Activated CD8-positive, alpha-beta T cell treated with anti-CD3 and anti-CD28 coated beads for 36 hours (primary cell): ENCODE measurements around the gene PRRC2A. TPM values are rescaled to one million over a fixed set of nuclear protein-coding genes. Genes with fewer than 3 reads are reported as not detected.

Experiments used
- ATAC-seq: fragments of 200-7000 bp; cut with Tn5 transposase; one replicate; pipeline ENCODE4 v1.10.0; 2021; ENCODE audit warnings: mild to moderate bottlenecking, moderate library complexity
- CTCF ChIA-PET: fragments of 350-600 bp; sonication (Branson Sonifier 250); formaldehyde crosslinking; loops from one replicate; lab custom pipeline; 2021; ENCODE audit warnings: antibody characterized with exemption; lab: Charles Lee
- POLR2A ChIA-PET: fragments of 350-600 bp; sonication (Branson Sonifier 250); formaldehyde crosslinking; loops from one replicate; lab custom pipeline; 2021; ENCODE audit warnings: antibody characterized with exemption; lab: Charles Lee
- DNase-seq: peaks from one replicate; pipeline ENCODE4 v3.0.0-alpha.2; 2020
- H3K27ac Mint-ChIP-seq: one replicate; pipeline ENCODE4 v1.8.0; 2021; ENCODE audit warnings: mild to moderate bottlenecking, mixed read lengths
- H3K27me3 Mint-ChIP-seq: one replicate; pipeline ENCODE4 v1.8.0; 2021; ENCODE audit warnings: mixed read lengths
- H3K36me3 Mint-ChIP-seq: one replicate; pipeline ENCODE4 v1.8.0; 2021; ENCODE audit warnings: low read depth, mixed read lengths
- H3K4me1 Mint-ChIP-seq: one replicate; pipeline ENCODE4 v1.8.0; 2021; ENCODE audit warnings: low read depth, mixed read lengths
- H3K4me3 Mint-ChIP-seq: one replicate; pipeline ENCODE4 v1.8.0; 2021; ENCODE audit warnings: mild to moderate bottlenecking, moderate library complexity, mixed read lengths
- H3K9me3 Mint-ChIP-seq: one replicate; pipeline ENCODE4 v1.8.0; 2021; ENCODE audit warnings: mixed read lengths
- CTCF ChIP-seq: fragments of 200-600 bp; IDR thresholded peaks from one replicate; pipeline ENCODE4 v1.8.0; 2022; ENCODE audit warnings: antibody characterized with exemption, mild to moderate bottlenecking
- intact Hi-C: fragments of 100-400 bp; cut with micrococcal nuclease; formaldehyde crosslinking; loops from one replicate; pipeline ENCODE4 v1.10.0; 2022
- total RNA-seq, 2 experiments: library from RNA; stranded (reverse); gene quantifications; one replicate each; pipeline ENCODE4 v1.2.3, GENCODE V29; 2021

The PRRC2A gene
- total RNA-seq, 2 experiments from 2014 or later = 257 to 262 TPM

- ATAC-seq (peak; percentile 42), DNase-seq (peak; percentile 74)
- intact Hi-C loops = no loop called here
- POLR2A ChIA-PET = interaction anchor here (0.8 to 35.7 kb wide), 6 partner anchors 2 to 44 kb away, joined by 3 to 1181 read pairs (median 16); partner anchors contain the start of genes DDX39B, LST1, LTA and LTB
- Mint-ChIP-seq H3K27ac (peak overlapping the region; percentile 96), H3K4me1 (peaks cover 61% of the 10 kb centered on the region), H3K27me3 (no peaks in the 10 kb centered on the region), H3K4me3 (peak overlapping the region; percentile 76), H3K36me3 (peaks cover 40% of the 10 kb centered on the region), H3K9me3 (no peaks in the 10 kb centered on the region)
- CTCF ChIA-PET = interaction anchor here (1.2 to 56.2 kb wide), 3 partner anchors 7 to 31 kb away, joined by 3 to 2542 read pairs (median 2542); partner anchors contain the start of genes ATP6V1G2, DDX39B, LST1 and LTA
- TF ChIP-seq CTCF = peak; percentile 74
Observed at GRCh38 chr6:31585491-31585890, 35.0 kb upstream of the PRRC2A start.

- Mint-ChIP-seq H3K4me3 (peak within 1 kb of the TSS; percentile 76), H3K27me3 (no peaks in the 10 kb centered on the region), H3K36me3 (peaks cover 38% of the 10 kb centered on the region), H3K9me3 (no peaks in the 10 kb centered on the region), H3K4me1 (peaks cover 63% of the 10 kb centered on the region), H3K27ac (peak within 1 kb of the TSS; percentile 96)
- no peak for TF ChIP-seq CTCF
- peak; percentile 14 for ATAC-seq
- intact Hi-C loops = no loop called here
- DNase-seq = no peak
- CTCF ChIA-PET = interaction anchor here (1.2 to 56.2 kb wide), 3 partner anchors 6 to 31 kb away, joined by 3 to 2542 read pairs (median 2542); partner anchors contain the start of genes ATP6V1G2, DDX39B, LST1 and LTA
- POLR2A ChIA-PET = interaction anchor here (0.8 to 35.7 kb wide), 5 partner anchors 2 to 45 kb away, joined by 3 to 1181 read pairs (median 26); partner anchors contain the start of genes DDX39B, LST1, LTA and LTB
Observed at GRCh38 chr6:31586008-31586407, 34.5 kb upstream of the PRRC2A start, which contains the start of gene LST1. Gene LST1, plus strand, starts transcription at chr6:31586277. Its CDS starts 1,023 bp downstream, at chr6:31587300.

GRCh38 chr6:31586599-31587281, 33.8 kb upstream of the PRRC2A start:
- Mint-ChIP-seq H3K4me1 (peaks cover 65% of the 10 kb centered on the region), H3K4me3 (peak overlapping the region; percentile 76), H3K27ac (peak overlapping the region; percentile 96), H3K27me3 (no peaks in the 10 kb centered on the region), H3K36me3 (peaks cover 30% of the 10 kb centered on the region), H3K9me3 (no peaks in the 10 kb centered on the region)
- ATAC-seq (peak; percentile 36), DNase-seq (peak; percentile 57)
- ChIA-PET POLR2A (interaction anchor here (0.9 to 35.7 kb wide), 9 partner anchors 3 to 277 kb away, joined by 3 to 1181 read pairs (median 4); partner anchors contain the start of genes ATP6V1G2, DDX39B, GPANK1 and LST1), CTCF (interaction anchor here (1.4 to 56.2 kb wide), 3 partner anchors 5 to 92 kb away, joined by 3 to 2542 read pairs (median 2542); partner anchors contain the start of genes ATP6V1G2, DDX39B, LST1 and LTA)
- TF ChIP-seq CTCF = no peak
- intact Hi-C loops = no loop called here

- POLR2A ChIA-PET = interaction anchor here (0.5 to 35.7 kb wide), 10 partner anchors 4 to 208 kb away, joined by 3 to 1181 read pairs (median 4); partner anchors contain the start of genes ATP6V1G2, DDX39B, GPANK1 and LST1
- H3K27ac Mint-ChIP-seq = peak overlapping the region; percentile 96
- H3K4me3 Mint-ChIP-seq = peak overlapping the region; percentile 76
- peaks cover 67% of the 10 kb centered on the region for H3K4me1 Mint-ChIP-seq
- intact Hi-C loops = no loop called here
- no peaks in the 10 kb centered on the region for H3K9me3 Mint-ChIP-seq
- H3K27me3 Mint-ChIP-seq = no peaks in the 10 kb centered on the region
- CTCF ChIA-PET = interaction anchor here (1.4 to 56.2 kb wide), 3 partner anchors 4 to 93 kb away, joined by 3 to 2542 read pairs (median 2542); partner anchors contain the start of genes ATP6V1G2, DDX39B, LST1 and LTA
- DNase-seq (no peak), ATAC-seq (peak; percentile 13)
- TF ChIP-seq CTCF = no peak
- peaks cover 20% of the 10 kb centered on the region for H3K36me3 Mint-ChIP-seq
Observed at GRCh38 chr6:31587791-31588777, 32.4 kb upstream of the PRRC2A start.
